Prostate gland (tissue), 2 donors: Measurements from ENCODE around the gene KCNMB4. TPM values are rescaled to one million over a fixed set of nuclear protein-coding genes. Genes with fewer than 3 reads are reported as not detected.

Experiments used
- DNase-seq: peaks from one replicate; pipeline ENCODE4 v3.0.0-alpha.2; 2019; ENCODE audit warnings: low spot score
- H3K27ac ChIP-seq, 2 donors: fragments of 200-600 bp; sonication (generic); 2 replicates each; pipeline ENCODE4 v1.5.1; 2017 to 2019
- H3K27me3 ChIP-seq: fragments of 200-600 bp; sonication (generic); replicated peaks from 2 replicates; pipeline ENCODE4 v1.5.1; 2019; ENCODE audit not compliant: insufficient read depth
- H3K36me3 ChIP-seq, 2 donors: fragments of 200-600 bp; sonication (generic); 1 replicate in 1 of 2; 2 replicates in 1 of 2; pipeline versions ENCODE4 v1.5.1 to v1.8.1; 2017 to 2019
- H3K4me1 ChIP-seq: fragments of 200-600 bp; sonication (generic); replicated peaks from 2 replicates; pipeline ENCODE4 v1.5.1; 2019
- H3K4me3 ChIP-seq, 2 donors: fragments of 200-600 bp; sonication (generic); 2 replicates each; pipeline ENCODE4 v1.5.1; 2017 to 2019
- H3K9me3 ChIP-seq: fragments of 200-600 bp; sonication (generic); 2 replicates; pipeline ENCODE4 v1.5.1; 2017
- CTCF ChIP-seq, 4 experiments: fragments of 200-600 bp in 2 of 4; fragments of 450-650 bp in 2 of 4; sonication (generic) in 2 of 4; IDR thresholded peaks; 1 replicate in 3 of 4; 2 replicates in 1 of 4; pipeline ENCODE4 v1.5.1; 2016 to 2019; ENCODE audit warnings: antibody characterized with exemption in 4 of 4, mild to moderate bottlenecking in 2 of 4, moderate library complexity in 2 of 4
- POLR2A ChIP-seq: fragments of 450-650 bp; IDR thresholded peaks from one replicate; pipeline ENCODE4 v1.6.1; 2016; ENCODE audit warnings: antibody characterized with exemption, mild to moderate bottlenecking
- POLR2AphosphoS5 ChIP-seq: sonication (generic); formaldehyde crosslinking; IDR thresholded peaks from one replicate; pipeline ENCODE4 v1.6.1; 2017; ENCODE audit warnings: antibody characterized with exemption
- WGBS: methylation state at CpG from one replicate; pipeline ENCODE4 v1.1.5; 2018; 5-methylcytosine and 5-hydroxymethylcytosine counted together
- intact Hi-C: fragments of 100-400 bp; cut with DNase I; formaldehyde crosslinking; loops from one replicate; pipeline ENCODE4 v1.14.2; 2022
- total RNA-seq, 2 donors: library from RNA; depleted of rRNA; stranded (reverse); fragments of >200 nt; gene quantifications; one replicate each; pipeline ENCODE4 v1.1.0, GENCODE V29; 2016

KCNMB4 gene
- total RNA-seq, 2 donors from 2014 or later, result 1.5 to 4.8 TPM

DNA sequence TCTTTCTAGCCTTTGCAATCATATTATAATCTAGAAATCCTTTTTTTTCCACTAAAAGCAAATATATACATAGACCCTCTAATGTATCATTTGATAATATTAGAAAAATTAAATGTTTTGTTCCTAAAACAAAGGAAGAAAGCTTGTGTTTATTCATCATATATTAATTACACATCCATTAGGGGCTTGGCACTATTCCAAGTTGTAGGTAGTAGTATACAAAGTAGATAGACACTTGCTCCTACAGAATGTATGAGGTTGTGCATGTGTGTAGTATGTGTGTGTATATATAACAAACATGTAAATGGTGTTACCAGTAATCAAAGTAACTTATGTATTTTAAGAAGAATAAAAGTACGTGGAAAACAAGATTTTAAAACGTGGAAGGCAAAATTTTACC, 15.0 kb upstream of the KCNMB4 start:
- TF ChIP-seq POLR2A, result no peak
- TF ChIP-seq POLR2AphosphoS5, result no peak
- no peak for TF ChIP-seq CTCF (IDR thresholded peaks at IDR 0.05)
- DNase-seq, result no peak
- no peaks in the 10 kb centered on the region for H3K4me1 ChIP-seq
- intact Hi-C loops, result no loop called here
- H3K36me3 ChIP-seq, result no peaks in the 10 kb centered on the region
- WGBS, result 98% methylated on average over 2 of the region's 2 CpGs
- no peaks in the 10 kb centered on the region for H3K27me3 ChIP-seq
- H3K4me3 ChIP-seq, result no peak overlapping the region
- no peaks in the 10 kb centered on the region for H3K9me3 ChIP-seq
- H3K27ac ChIP-seq, result no peak overlapping the region

DNA sequence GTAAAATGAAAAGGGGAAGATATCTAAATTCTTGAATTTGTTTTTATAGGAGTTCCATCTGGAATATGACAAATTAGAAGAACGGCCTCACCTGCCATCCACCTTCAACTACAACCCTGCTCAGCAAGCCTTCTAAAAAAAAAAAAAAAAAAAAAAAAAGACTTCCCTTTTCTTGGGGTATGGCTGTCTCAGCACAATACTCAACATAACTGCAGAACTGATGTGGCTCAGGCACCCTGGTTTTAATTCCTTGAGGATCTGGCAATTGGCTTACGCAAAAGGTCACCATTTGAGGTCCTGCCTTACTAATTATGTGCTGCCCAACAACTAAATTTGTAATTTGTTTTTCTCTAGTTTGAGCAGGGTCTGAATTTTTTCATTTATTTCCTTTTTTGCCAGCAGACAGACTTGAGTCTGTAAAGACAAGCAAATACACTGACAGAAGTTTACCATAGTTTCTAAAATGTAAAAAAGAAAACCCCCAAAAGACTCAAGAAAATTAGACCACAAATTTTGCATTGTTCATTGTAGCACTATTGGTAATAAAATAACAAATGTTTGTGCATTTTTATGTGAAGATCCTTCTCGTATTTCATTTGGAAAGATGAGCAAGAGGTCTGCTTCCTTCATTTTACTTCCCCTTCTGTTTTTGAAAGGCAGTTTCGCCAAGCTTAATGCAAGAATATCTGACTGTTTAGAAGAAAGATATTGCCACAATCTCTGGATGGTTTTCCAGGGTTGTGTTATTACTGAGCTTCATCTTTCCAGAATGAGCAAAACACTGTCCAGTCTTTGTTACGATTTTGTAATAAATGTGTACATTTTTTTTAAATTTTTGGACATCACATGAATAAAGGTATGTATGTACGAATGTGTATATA, 12.1 kb upstream of the KCNMB4 start:
- no peaks in the 10 kb centered on the region for H3K27me3 ChIP-seq
- TF ChIP-seq POLR2AphosphoS5 (no peak), CTCF (IDR thresholded peaks at IDR 0.05) (no peak), POLR2A (no peak)
- DNase-seq, result no peak
- intact Hi-C loops, result no loop called here
- no peaks in the 10 kb centered on the region for H3K4me1 ChIP-seq
- no peaks in the 10 kb centered on the region for H3K9me3 ChIP-seq
- WGBS, result 84% methylated on average over 6 of the region's 6 CpGs
- no peak overlapping the region for H3K27ac ChIP-seq
- no peak overlapping the region for H3K4me3 ChIP-seq
- no peaks in the 10 kb centered on the region for H3K36me3 ChIP-seq

GRCh38 chr12:70354787-70355186, 11.3 kb upstream of the KCNMB4 start:
- H3K4me3 ChIP-seq, result no peak overlapping the region
- WGBS, result 64% methylated on average over 3 of the region's 3 CpGs
- intact Hi-C loops, result no loop called here

GRCh38 chr12:70355972-70356371, 10.1 kb upstream of the KCNMB4 start:
- H3K4me3 ChIP-seq, result no peak overlapping the region
- WGBS, result 96% methylated on average over 4 of the region's 4 CpGs
- intact Hi-C loops, result no loop called here
- H3K27ac ChIP-seq, result no peak overlapping the region
- no peaks in the 10 kb centered on the region for H3K9me3 ChIP-seq
- TF ChIP-seq CTCF (IDR thresholded peaks at IDR 0.05) (no peak), POLR2A (no peak), POLR2AphosphoS5 (no peak)
- no peak for DNase-seq
- H3K36me3 ChIP-seq, result no peaks in the 10 kb centered on the region
- H3K27me3 ChIP-seq, result no peaks in the 10 kb centered on the region
- H3K4me1 ChIP-seq, result no peaks in the 10 kb centered on the region

More at GRCh38 chr12:70354787-70355186, 11.3 kb upstream of the KCNMB4 start:
- H3K27me3 ChIP-seq, result no peaks in the 10 kb centered on the region
- DNase-seq, result no peak
- no peaks in the 10 kb centered on the region for H3K36me3 ChIP-seq
- no peaks in the 10 kb centered on the region for H3K4me1 ChIP-seq
- no peak overlapping the region for H3K27ac ChIP-seq
- no peaks in the 10 kb centered on the region for H3K9me3 ChIP-seq
- TF ChIP-seq POLR2AphosphoS5 (no peak), POLR2A (no peak), CTCF (IDR thresholded peaks at IDR 0.05) (no peak)
